ENCODE measurements around the gene NFILZ. TPM values are rescaled to one million over a fixed set of nuclear protein-coding genes. Genes with fewer than 3 reads are reported as not detected.

NFILZ gene
- total RNA-seq = not detected

DNA sequence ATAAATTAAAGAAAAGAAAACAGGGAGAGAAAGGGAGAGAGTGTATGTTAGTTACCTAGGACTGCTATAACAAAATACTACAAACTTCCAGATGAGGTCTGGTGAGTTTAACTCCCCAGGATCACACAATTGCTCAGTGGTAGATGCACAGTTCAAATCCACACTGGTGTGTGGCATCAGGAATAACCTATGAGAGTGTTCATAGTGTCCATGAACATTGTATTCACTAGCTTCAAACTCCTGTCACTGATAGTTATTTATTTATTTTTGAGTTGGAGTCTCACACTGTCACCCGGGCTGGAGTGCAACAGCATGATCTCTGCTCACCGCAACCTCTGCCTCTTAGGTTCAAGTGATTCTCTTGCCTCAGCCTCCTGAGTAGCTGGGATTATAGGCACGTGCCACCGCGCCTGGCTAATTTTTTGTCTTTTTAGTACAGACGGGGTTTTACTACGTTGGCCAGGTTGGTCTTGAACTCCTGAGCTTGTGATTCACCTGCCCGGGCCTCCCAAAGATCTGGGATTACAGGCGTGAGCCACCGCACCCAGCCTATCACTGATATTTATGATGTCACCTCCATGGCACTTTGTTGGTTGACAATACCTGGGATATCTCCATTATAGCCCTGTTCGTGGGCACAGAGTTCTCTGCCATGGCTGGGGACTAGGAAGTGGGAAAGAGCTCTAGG is at the start of gene NFILZ:
Gene NFILZ, plus strand, starts transcription at position 638 of the 688 bp plus-strand sequence. CDS start 46,133 bp downstream, outside the sequence.
- no peaks in the 10 kb centered on the region for H3K4me1 Mint-ChIP-seq
- H3K36me3 Mint-ChIP-seq (ENCODE audit: low read depth) = no peaks in the 10 kb centered on the region
- H3K9me3 Mint-ChIP-seq = no peaks in the 10 kb centered on the region
- no peaks in the 10 kb centered on the region for H3K27me3 Mint-ChIP-seq
- H3K27ac Mint-ChIP-seq = no peak within 1 kb of the TSS
- no peak within 1 kb of the TSS for H3K4me3 Mint-ChIP-seq
- ChIA-PET POLR2A (no interaction called here), CTCF (no interaction called here)
- DNase-seq = no peak

DNA sequence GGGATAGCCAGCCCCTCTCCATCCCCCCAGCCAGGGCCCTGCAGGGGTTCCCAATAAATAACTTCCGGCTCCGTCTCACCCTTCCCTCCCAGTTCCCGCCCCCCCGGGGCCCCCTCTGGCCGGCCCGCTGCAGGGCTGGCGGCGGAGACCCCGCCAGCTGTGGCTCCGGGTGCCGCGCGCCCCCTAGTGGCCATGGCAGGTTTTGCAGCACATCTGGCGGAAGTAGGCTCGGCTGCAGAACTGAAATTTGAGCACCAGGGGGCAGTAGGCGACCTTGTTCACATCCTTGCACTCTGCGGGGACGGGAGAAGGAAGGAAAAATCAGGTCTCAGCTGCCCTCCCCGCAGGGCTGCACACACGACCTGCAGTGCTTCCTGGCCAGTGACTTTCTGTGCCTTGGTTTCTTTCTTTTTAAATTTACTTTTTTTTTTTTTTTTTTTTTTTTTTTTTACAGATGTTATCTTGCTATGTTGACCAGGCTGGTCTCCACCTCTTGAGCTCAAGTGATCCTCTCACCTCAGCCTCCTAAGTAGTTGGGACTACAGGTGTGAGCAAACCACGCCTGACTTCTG is 49.6 kb upstream of the NFILZ start:
- H3K36me3 Mint-ChIP-seq (ENCODE audit: low read depth) = peaks cover 15% of the 10 kb centered on the region
- no peak overlapping the region for H3K4me3 Mint-ChIP-seq
- H3K9me3 Mint-ChIP-seq = no peaks in the 10 kb centered on the region
- CTCF ChIA-PET = interaction anchor here (0.5 to 7.6 kb wide), 23 partner anchors 10 to 227 kb away, joined by 3 to 69 read pairs (median 8); partner anchors contain the start of genes ACTL9, MARCHF2 and ZNF414
- POLR2A ChIA-PET = interaction anchor here (1.2 to 4.8 kb wide), 4 partner anchors 9 to 16 kb away, joined by 3 to 31 read pairs (median 6); no protein-coding TSS in a partner anchor
- H3K27me3 Mint-ChIP-seq = peaks cover 3% of the 10 kb centered on the region
- peaks cover 30% of the 10 kb centered on the region for H3K4me1 Mint-ChIP-seq
- DNase-seq = peak; percentile 89
- no peak overlapping the region for H3K27ac Mint-ChIP-seq

DNA sequence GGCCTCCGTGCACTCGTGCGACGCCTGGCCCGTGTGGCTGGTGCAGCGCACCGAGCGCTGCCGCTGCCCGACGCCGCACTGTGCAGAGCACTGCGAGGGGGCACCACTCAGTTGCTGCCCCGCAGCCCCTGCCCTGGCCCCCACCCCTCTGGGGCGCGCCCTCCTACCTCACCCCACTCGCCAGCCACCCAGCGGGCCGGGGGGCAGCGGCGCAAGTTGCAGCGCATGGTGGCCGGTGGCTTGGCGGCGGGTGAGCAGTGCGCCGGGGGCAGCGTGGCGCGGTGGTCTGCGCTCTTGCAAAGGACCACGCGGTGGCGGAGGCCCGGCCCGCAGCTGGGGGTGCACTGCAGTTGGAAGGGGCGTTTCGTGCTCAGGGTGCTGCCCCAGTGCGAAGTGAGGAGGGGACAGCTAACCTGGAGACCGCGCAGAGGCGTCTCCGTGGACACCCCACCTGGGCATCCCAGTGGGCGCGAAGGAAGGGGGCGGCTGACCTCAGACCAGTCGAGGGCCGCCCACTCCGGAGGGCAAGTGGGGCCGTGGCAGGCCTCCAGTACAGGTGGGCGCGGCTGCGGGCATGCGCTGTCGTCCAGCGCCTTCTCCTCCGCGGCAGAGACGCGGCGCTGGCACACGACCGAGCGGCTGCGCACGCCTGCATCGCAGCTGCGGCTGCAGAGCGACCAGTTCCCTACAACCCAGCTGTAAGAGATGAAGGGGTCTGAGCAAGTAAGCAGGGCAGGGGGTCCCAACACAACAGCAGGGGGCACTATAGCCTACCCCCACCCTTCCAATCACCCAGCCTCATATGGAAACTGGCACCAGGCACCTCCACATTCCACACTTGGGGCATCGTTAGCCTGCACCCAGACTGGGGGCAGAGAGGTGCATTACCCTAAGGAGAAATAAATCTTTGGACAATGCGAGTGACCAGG is 45.2 kb upstream of the NFILZ start:
- DNase-seq = no peak
- ChIA-PET POLR2A (no interaction called here), CTCF (interaction anchor here (1.4 to 2.8 kb wide), 2 partner anchors 114 to 172 kb away, joined by 5 to 12 read pairs; partner anchors contain the start of gene MARCHF2)
- H3K36me3 Mint-ChIP-seq (ENCODE audit: low read depth) = no peaks in the 10 kb centered on the region
- H3K4me3 Mint-ChIP-seq = no peak overlapping the region
- H3K27ac Mint-ChIP-seq = no peak overlapping the region
- H3K9me3 Mint-ChIP-seq = no peaks in the 10 kb centered on the region
- peaks cover 7% of the 10 kb centered on the region for H3K4me1 Mint-ChIP-seq
- H3K27me3 Mint-ChIP-seq = no peaks in the 10 kb centered on the region

DNA sequence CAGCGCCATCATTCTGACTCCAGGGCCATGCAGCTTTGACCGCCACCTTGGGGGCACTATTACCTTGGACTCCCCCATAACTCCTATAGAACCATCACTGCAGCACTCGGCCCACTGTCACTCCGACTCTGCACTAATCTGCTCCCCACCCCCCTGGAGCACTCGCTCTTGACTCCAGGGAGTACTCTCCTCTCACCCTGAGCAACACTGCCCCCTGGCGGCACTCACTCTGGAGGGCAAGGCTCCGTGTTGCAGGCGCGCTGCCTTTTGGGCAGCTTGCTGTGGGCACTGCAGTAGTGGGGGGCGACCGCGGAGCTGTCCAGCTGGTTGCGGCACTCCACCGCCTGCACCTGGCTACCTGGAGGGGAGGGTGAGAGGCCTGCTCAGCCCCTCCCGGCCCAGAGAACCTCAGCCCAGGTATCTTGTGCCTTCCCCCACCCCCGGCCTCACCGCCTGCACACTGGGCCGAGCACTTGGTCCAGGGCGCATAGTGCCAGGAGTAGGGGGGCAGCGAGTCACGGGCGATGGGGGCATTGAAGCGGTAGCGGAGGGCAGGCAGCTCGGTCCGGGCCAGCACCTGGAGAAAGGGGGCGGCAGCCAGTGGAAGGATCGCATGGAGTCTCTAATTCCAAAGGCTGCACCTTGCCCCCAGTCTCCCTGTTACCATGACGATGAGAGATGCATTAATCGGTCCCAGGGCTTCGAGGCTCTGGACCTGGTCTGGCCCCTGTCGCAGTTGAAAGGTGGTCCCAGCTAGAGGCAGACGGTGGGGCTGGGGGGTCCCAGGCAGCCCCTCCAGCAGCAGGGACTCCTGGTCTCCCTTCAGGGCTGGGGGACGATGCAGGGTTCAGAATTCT is 44.3 kb upstream of the NFILZ start:
- Mint-ChIP-seq H3K27me3 (peaks cover 3% of the 10 kb centered on the region), H3K9me3 (no peaks in the 10 kb centered on the region), H3K4me3 (no peak overlapping the region), H3K36me3 (ENCODE audit: low read depth) (no peaks in the 10 kb centered on the region), H3K27ac (no peak overlapping the region), H3K4me1 (peaks cover 3% of the 10 kb centered on the region)
- peak; percentile 76 for DNase-seq
- POLR2A ChIA-PET = no interaction called here
- CTCF ChIA-PET = interaction anchor here (0.6 to 2.8 kb wide), 5 partner anchors 8 to 233 kb away, joined by 4 to 12 read pairs (median 5); partner anchors contain the start of genes MARCHF2 and MYO1F

DNA sequence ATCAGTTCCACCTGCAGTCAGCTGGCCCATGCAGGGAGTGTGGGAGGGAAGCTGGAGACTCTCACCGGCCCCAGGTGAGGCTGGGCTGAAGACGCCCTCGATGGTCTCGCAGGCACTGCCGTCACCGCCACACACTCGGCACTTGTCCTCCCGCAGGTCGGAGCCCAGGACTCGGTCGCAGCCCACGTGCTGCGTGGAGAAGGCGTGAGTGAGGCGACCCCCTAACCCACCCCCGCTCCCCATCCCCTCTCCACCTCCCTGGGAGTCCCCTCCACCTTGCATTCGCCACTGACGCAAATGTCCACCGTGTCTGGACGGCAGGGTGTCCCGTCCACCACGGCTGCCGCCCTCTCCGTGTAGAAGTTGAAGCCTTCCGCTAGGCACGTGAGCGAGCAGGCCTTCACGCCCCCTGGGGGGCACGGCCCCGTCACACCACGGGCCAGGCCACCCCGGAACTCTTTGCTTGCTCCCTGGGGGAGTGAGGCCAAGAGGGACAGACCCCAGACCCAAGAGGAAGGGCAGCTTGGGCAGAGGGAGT is 41.2 kb upstream of the NFILZ start:
- CTCF ChIA-PET = no interaction called here
- Mint-ChIP-seq H3K9me3 (peaks cover 13% of the 10 kb centered on the region), H3K27me3 (peaks cover 9% of the 10 kb centered on the region), H3K4me1 (peaks cover 12% of the 10 kb centered on the region), H3K27ac (no peak overlapping the region), H3K4me3 (no peak overlapping the region), H3K36me3 (ENCODE audit: low read depth) (peaks cover 3% of the 10 kb centered on the region)
- POLR2A ChIA-PET = no interaction called here
- no peak for DNase-seq

- peak; percentile 84 for DNase-seq
- H3K4me1 Mint-ChIP-seq = peaks cover 11% of the 10 kb centered on the region
- POLR2A ChIA-PET = interaction anchor here (1.1 kb wide), 1 partner anchor 10 kb away, joined by 4 read pairs; no protein-coding TSS in a partner anchor
- peaks cover 20% of the 10 kb centered on the region for H3K9me3 Mint-ChIP-seq
- H3K36me3 Mint-ChIP-seq (ENCODE audit: low read depth) = peaks cover 6% of the 10 kb centered on the region
- peak overlapping the region; percentile 48 for H3K4me3 Mint-ChIP-seq
- CTCF ChIA-PET = interaction anchor here (1.6 to 6.9 kb wide), 3 partner anchors 11 to 102 kb away, joined by 4 to 41 read pairs (median 5); no protein-coding TSS in a partner anchor
- H3K27me3 Mint-ChIP-seq = peaks cover 9% of the 10 kb centered on the region
- no peak overlapping the region for H3K27ac Mint-ChIP-seq
Measured at GRCh38 chr19:8592231-8593009, 38.0 kb upstream of the NFILZ start.

DNA sequence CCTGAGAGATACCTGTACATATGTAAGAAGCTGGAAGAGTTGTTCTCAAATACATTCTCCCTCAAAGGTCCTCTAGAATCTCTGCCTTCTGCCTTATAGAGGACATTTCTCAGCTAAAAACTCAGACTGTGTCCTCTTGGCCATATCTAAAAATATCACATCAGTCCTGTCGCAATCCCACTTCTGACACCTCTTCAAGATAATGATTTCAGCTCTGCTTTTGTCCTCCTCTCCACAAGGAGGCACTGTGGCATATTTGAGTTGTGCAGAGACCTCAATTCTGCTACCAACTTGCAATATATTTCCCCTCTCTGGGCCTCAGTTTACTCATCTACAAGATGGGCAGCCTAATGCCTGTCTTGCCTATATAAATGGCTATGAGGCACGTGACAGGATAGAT is 36.5 kb upstream of the NFILZ start:
- CTCF ChIA-PET = interaction anchor here (1.3 to 6.9 kb wide), 4 partner anchors 13 to 107 kb away, joined by 4 to 41 read pairs (median 6); no protein-coding TSS in a partner anchor
- H3K36me3 Mint-ChIP-seq (ENCODE audit: low read depth) = peaks cover 6% of the 10 kb centered on the region
- no peak for DNase-seq
- peaks cover 11% of the 10 kb centered on the region for H3K4me1 Mint-ChIP-seq
- H3K9me3 Mint-ChIP-seq = peaks cover 21% of the 10 kb centered on the region
- H3K27ac Mint-ChIP-seq = no peak overlapping the region
- H3K27me3 Mint-ChIP-seq = peaks cover 9% of the 10 kb centered on the region
- no peak overlapping the region for H3K4me3 Mint-ChIP-seq
- POLR2A ChIA-PET = no interaction called here

GRCh38 chr19:8595651-8596050 is 34.8 kb upstream of the NFILZ start:
- Mint-ChIP-seq H3K4me3 (no peak overlapping the region), H3K27me3 (peaks cover 9% of the 10 kb centered on the region), H3K9me3 (peaks cover 21% of the 10 kb centered on the region), H3K36me3 (ENCODE audit: low read depth) (peaks cover 6% of the 10 kb centered on the region), H3K4me1 (peaks cover 11% of the 10 kb centered on the region), H3K27ac (no peak overlapping the region)
- CTCF ChIA-PET = interaction anchor here (6.9 kb wide), 1 partner anchor 14 kb away, joined by 41 read pairs; no protein-coding TSS in a partner anchor
- DNase-seq = no peak
- POLR2A ChIA-PET = no interaction called here

- no peak for DNase-seq
- H3K4me1 Mint-ChIP-seq = peaks cover 11% of the 10 kb centered on the region
- ChIA-PET POLR2A (no interaction called here), CTCF (interaction anchor here (6.9 kb wide), 1 partner anchor 15 kb away, joined by 41 read pairs; no protein-coding TSS in a partner anchor)
- peaks cover 6% of the 10 kb centered on the region for H3K36me3 Mint-ChIP-seq (ENCODE audit: low read depth)
- no peak overlapping the region for H3K4me3 Mint-ChIP-seq
- peaks cover 6% of the 10 kb centered on the region for H3K27me3 Mint-ChIP-seq
- peaks cover 21% of the 10 kb centered on the region for H3K9me3 Mint-ChIP-seq
- H3K27ac Mint-ChIP-seq = no peak overlapping the region
Measured at GRCh38 chr19:8596168-8596567, 34.3 kb upstream of the NFILZ start.

DNA sequence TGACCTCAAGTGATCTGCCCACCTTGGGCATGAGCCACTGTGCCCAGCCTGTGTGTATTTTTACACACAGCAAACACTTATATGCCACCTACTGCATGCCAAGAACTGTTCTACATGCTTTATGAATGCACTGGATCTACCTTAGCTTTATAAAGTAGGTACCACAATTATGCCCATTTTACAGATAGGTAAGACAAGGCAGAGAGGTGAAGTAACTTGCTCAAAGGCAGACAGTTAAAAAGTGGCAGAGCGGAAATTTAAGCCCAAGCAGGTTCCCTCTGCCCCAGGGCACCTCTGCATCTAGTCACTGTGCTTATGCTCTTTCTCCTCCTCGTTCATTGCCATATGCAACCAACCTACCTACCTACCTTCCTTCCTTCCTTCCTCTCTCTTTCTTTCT is 30.4 kb upstream of the NFILZ start:
- H3K4me1 Mint-ChIP-seq = no peaks in the 10 kb centered on the region
- no peak for DNase-seq
- H3K27ac Mint-ChIP-seq = no peak overlapping the region
- ChIA-PET CTCF (no interaction called here), POLR2A (no interaction called here)
- H3K9me3 Mint-ChIP-seq = peaks cover 10% of the 10 kb centered on the region
- no peak overlapping the region for H3K4me3 Mint-ChIP-seq
- H3K27me3 Mint-ChIP-seq = no peaks in the 10 kb centered on the region
- H3K36me3 Mint-ChIP-seq (ENCODE audit: low read depth) = no peaks in the 10 kb centered on the region

DNA sequence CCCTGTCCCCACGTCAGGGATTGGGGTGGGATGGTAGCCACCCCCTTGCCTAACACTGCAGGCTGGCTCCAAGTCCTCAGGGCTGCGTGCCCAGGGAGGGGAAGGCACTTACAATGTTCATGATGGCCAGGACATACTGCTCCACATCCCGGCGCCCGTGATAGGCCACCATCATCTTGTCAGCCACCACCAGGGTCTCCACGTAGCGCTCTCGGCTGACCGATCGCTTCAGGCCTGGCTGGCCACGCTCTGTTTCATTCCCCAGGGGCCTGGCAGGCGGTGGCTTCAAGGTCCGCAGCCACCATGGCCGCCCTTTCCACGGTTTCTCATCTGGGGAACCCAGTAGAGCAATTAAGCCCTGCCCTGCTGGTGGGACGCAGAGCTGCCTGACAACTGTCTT is 29.6 kb upstream of the NFILZ start:
- CTCF ChIA-PET = no interaction called here
- H3K4me3 Mint-ChIP-seq = no peak overlapping the region
- H3K27ac Mint-ChIP-seq = no peak overlapping the region
- POLR2A ChIA-PET = no interaction called here
- no peaks in the 10 kb centered on the region for H3K36me3 Mint-ChIP-seq (ENCODE audit: low read depth)
- no peaks in the 10 kb centered on the region for H3K4me1 Mint-ChIP-seq
- H3K9me3 Mint-ChIP-seq = peaks cover 12% of the 10 kb centered on the region
- no peaks in the 10 kb centered on the region for H3K27me3 Mint-ChIP-seq
- DNase-seq = no peak

Data from activated CD4-positive, alpha-beta memory T cell treated with anti-CD3 and anti-CD28 coated beads, Interleukin-2, amount 10 ng/mL, durations not matched to agents 7 days and 5 days (primary cell).